NB4 (cell line): ENCODE data around the gene LRRC17.

ENCODE experiments used
- DNase-seq: peaks from one replicate; pipeline ENCODE4 v3.0.0; 2010; ENCODE audit warnings: low read depth
- H3K4me3 ChIP-seq: one replicate; pipeline ENCODE4 v1.5.1; 2011; ENCODE audit warnings: mild to moderate bottlenecking, low read depth, low read length, moderate library complexity
- MYC ChIP-seq: IDR thresholded peaks from 2 replicates; pipeline ENCODE4 v1.6.1; 2011; ENCODE audit warnings: low read depth, low read length
- POLR2A ChIP-seq: IDR thresholded peaks from 2 replicates; pipeline ENCODE4 v1.6.1; 2011; ENCODE audit warnings: mild to moderate bottlenecking; ENCODE audit not compliant: insufficient read length; ENCODE audit errors: extremely low read depth
- TF ChIP-seq, protein P1 (sequence below): IDR thresholded peaks from one replicate; pipeline ENCODE4 v1.5.1; 2012; ENCODE audit warnings: low read depth, low read length
- TF ChIP-seq, protein P2 (sequence below): IDR thresholded peaks from 2 replicates; pipeline ENCODE4 v1.6.1; 2011; ENCODE audit warnings: low read depth, low read length

Gene LRRC17

DNA sequence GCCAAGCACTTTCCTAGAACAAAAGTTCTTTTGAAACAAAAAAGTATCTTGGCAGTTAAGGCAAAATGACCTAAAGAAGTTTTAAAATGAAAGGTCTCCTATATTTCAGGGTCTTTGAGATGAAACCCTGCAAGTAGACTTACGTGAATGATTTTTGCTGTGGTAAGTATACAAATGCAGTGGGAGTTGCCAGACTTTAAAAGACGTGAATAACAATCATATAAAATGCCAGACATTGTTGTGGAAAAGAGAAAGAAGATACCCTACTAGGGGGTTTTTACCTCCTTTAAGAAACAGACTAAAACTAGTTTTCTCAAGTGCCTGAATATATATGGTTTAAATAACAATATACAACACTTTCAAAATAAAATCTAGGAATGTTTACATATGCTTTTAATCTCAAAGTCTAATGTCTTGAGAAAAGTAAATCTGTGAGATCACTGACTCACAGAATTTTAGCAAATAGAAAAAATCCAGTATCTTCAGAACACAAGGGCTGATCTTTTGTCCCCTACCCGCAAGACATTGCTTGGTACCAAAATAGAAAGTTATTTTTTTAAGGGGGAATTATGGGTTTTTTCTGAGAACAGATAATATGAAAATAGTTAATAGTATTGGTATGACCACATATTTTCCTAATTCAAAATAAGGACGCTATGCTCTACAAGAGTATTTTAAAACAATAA lies 29.5 kb downstream of the LRRC17 start:
- H3K4me3 ChIP-seq, result no peak overlapping the region
- TF ChIP-seq, protein P1, sequence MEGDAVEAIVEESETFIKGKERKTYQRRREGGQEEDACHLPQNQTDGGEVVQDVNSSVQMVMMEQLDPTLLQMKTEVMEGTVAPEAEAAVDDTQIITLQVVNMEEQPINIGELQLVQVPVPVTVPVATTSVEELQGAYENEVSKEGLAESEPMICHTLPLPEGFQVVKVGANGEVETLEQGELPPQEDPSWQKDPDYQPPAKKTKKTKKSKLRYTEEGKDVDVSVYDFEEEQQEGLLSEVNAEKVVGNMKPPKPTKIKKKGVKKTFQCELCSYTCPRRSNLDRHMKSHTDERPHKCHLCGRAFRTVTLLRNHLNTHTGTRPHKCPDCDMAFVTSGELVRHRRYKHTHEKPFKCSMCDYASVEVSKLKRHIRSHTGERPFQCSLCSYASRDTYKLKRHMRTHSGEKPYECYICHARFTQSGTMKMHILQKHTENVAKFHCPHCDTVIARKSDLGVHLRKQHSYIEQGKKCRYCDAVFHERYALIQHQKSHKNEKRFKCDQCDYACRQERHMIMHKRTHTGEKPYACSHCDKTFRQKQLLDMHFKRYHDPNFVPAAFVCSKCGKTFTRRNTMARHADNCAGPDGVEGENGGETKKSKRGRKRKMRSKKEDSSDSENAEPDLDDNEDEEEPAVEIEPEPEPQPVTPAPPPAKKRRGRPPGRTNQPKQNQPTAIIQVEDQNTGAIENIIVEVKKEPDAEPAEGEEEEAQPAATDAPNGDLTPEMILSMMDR, result no peak
- no peak for TF ChIP-seq MYC
- TF ChIP-seq, protein P2, sequence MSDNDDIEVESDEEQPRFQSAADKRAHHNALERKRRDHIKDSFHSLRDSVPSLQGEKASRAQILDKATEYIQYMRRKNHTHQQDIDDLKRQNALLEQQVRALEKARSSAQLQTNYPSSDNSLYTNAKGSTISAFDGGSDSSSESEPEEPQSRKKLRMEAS, result no peak
- no peak for TF ChIP-seq POLR2A
- DNase-seq, result no peak

DNA sequence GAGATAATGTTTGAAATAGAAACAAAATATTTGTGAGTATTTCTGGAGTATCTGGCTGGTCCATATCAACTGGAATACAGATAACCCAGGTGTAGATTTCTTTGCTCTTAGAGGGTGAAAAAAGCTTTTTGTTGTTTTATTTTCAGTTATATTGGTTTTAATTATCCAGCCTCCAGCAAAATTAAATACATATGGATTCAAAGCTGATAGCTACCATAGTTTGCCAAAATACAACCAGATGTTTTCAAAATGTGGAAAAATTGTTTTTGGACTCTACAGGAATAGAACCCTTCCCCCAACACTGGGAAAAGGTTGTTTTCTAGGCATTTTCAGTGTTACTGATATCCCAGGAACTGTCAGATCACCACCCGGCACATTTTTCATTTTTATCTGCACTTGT lies 30.1 kb downstream of the LRRC17 start:
- TF ChIP-seq, protein P2, result no peak
- TF ChIP-seq POLR2A (no peak), MYC (no peak)
- TF ChIP-seq, protein P1, result no peak
- no peak overlapping the region for H3K4me3 ChIP-seq

DNA sequence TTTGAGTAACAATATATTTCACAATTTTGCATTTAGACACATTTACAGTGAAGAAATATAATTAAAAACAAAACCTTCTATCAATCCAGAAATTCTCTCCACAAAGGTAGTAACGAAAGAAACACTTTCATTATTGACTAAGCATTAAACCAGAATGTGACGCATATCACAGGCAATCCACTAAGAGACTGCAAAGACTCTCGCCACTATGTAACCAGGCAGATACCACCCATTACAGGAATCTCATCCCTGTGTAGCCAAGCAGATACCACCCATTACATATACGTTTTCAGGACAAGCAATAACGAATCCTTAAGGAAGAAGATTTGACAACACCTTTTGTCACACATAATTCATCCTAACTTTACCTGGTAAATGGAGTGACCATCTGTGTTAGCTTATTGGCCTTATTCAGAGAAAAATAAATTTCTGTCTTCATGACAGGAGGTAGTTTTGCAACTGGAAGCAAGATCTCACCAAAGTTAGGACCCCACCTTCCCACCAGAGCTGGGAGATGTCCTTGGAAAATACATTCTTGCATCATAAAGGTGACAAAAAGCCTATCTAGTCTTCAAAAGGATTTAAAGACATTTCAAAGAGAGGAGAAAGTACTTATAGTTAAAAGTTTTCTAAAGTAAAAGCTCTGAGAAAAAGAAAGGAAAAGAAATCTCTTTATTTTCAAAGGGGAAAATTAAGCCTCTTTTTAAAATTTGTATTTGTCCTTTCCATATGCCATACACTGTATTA lies 30.8 kb downstream of the LRRC17 start:
- H3K4me3 ChIP-seq, result no peak overlapping the region

More for the DNA sequence above, 30.1 kb downstream of the LRRC17 start:
- DNase-seq, result no peak

DNA sequence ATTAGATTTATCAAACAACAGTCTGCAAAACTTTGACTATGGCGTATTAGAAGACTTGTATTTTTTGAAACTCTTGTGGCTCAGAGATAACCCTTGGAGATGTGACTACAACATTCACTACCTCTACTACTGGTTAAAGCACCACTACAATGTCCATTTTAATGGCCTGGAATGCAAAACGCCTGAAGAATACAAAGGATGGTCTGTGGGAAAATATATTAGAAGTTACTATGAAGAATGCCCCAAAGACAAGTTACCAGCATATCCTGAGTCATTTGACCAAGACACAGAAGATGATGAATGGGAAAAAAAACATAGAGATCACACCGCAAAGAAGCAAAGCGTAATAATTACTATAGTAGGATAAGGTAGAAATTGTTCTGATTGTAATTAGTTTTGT lies 31.4 kb downstream of the LRRC17 start:
- TF ChIP-seq, protein P1, result no peak
- TF ChIP-seq MYC (no peak), POLR2A (no peak)
- TF ChIP-seq, protein P2, result no peak
- H3K4me3 ChIP-seq, result no peak overlapping the region
- DNase-seq, result no peak

More for the DNA sequence above, 30.8 kb downstream of the LRRC17 start:
- TF ChIP-seq, protein P2, result no peak
- no peak for TF ChIP-seq MYC
- no peak for TF ChIP-seq POLR2A
- TF ChIP-seq, protein P1, result no peak
- no peak for DNase-seq

DNA sequence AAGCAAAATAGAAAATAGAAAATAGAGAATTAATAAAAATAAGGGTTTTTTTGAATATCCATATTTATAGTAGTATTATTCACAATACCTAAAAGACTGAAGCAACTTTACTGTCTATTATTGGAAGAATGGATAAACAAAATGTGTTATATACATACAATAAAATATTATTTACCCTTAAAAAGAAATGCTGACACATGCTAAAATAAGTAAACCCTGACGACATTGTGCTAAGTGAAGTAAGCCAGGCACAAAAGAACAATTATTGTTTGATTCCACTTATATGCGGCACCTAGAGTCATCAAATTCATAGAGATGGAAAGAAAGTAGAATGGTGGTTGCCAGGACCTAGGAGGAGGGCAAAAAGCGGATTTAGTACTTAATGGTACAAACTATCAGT lies 39.0 kb downstream of the LRRC17 start:
- no peak for DNase-seq
- TF ChIP-seq, protein P1, result no peak
- TF ChIP-seq, protein P2, result no peak
- TF ChIP-seq POLR2A (no peak), MYC (no peak)
- no peak overlapping the region for H3K4me3 ChIP-seq
